GM11168 (cell line): ENCODE measurements around the gene TMEM154.

Experiments used
- in situ Hi-C: fragments of 300-500 bp; cut with MboI; formaldehyde crosslinking; loops from one replicate; pipeline ENCODE4 v1.12.0; 2022; ENCODE audit warnings: low sequenced_read_pairs; ENCODE audit not compliant: unreplicated experiment

TMEM154 gene

GRCh38 chr4:152640058-152640921 is 39.5 kb downstream of the TMEM154 start:
- in situ Hi-C loops: loop anchor here (10.0 kb wide), 1 partner anchor 95 kb away; no protein-coding TSS in a partner anchor

- in situ Hi-C loops: loop anchor here (5.0 kb wide), 1 partner anchor 124 kb away; no protein-coding TSS in a partner anchor
Observed at GRCh38 chr4:152635851-152636250, 43.9 kb downstream of the TMEM154 start.

- in situ Hi-C loops: no loop called here
Observed at GRCh38 chr4:152634110-152634760, 45.6 kb downstream of the TMEM154 start.

GRCh38 chr4:152633118-152633517 is 46.7 kb downstream of the TMEM154 start:
- in situ Hi-C loops: no loop called here

- in situ Hi-C loops: no loop called here
Observed at GRCh38 chr4:152630324-152630723, 49.5 kb downstream of the TMEM154 start.

GRCh38 chr4:152629908-152630307 is 49.9 kb downstream of the TMEM154 start:
- in situ Hi-C loops: no loop called here

GRCh38 chr4:152628128-152628527 is 51.7 kb downstream of the TMEM154 start:
- in situ Hi-C loops: no loop called here

- in situ Hi-C loops: no loop called here
Observed at GRCh38 chr4:152626790-152627189, 53.0 kb downstream of the TMEM154 start.

GRCh38 chr4:152620915-152621314 is 58.9 kb downstream of the TMEM154 start:
- in situ Hi-C loops: no loop called here

- in situ Hi-C loops: no loop called here
Observed at GRCh38 chr4:152620218-152620617, 59.6 kb downstream of the TMEM154 start.

- in situ Hi-C loops: no loop called here
Observed at GRCh38 chr4:152619556-152619955, 60.2 kb downstream of the TMEM154 start.

- in situ Hi-C loops: no loop called here
Observed at GRCh38 chr4:152618971-152619370, 60.8 kb downstream of the TMEM154 start.

DNA sequence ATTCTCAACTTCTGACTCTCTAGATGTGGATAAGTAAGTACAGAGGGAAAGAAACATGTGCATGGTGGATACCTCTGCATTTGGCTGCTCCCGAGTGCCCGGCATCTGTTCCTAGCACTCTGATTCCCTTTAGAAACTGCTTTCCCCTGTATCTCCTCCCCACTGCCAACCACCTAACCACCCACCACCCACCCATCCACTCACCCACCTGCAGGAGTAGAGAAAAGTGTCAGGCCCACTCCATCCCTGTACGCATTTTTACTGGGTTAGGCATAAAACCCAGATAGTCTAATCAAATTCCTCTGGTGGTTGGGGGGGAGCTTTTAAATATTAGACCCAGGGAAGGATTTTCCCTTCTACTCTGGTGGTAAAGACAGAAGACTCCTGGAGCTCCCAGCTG is 63.0 kb downstream of the TMEM154 start:
- in situ Hi-C loops: no loop called here

DNA sequence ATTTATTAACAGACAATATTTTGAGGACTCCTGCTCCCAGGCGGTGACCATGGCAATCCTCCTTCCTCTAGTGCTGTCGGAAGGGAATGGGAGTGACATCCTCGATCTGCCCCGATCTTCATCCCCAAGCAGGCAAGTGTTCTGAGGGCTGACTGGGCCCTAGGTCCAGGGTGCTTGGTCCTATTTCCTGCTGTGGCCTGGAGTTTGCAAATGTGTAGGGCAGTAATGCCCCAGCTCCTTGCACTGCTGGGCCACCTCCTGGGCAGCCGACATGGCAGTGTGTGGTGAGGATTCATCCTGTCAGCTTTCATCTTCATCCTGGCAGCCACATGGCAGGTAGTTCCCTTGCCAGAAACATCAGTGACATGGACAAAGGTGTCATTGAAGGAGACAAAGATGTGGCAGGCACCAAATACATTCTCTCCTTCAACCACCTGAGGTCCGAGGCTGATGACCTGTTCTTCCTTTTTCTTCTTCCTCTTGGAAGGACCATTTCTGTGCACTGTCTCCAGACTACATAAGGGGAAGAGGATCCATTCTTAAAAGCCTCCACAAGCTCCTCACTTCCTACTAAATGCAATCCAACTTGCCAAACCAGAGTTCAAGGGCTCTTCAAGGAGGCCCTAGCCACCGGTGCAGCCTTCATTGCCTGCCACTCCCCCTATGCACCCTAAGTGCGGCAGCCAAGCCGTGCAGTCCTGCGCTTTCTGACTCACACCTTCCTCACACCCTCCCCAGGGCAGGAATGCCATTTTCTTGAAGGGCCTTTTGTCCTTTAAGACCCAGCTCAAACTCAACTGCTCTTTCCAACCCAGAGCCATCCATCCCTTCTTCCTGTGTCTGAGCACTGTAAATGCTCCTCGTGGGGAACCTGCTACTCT is 65.7 kb downstream of the TMEM154 start:
- in situ Hi-C loops: no loop called here

DNA sequence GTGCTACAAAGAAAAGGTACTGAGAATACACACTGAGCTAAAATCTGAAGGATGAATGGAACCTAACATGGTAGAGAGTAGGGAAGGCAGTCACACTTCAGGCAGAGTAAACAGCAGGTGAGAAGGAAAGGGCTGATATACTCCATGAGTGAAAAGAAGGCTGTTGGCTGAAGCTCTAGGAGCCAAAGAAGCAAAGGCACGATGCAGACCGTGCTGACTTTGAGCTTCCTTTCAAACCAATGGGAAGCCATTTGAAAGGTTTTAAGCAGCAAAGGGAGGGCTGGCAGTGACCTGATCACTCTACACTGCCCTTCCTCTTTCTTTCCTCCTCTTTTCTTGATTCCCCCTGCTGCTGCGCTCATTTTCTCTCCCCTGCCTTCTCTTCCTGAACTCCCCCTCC is 66.4 kb downstream of the TMEM154 start:
- in situ Hi-C loops: no loop called here

GRCh38 chr4:152610131-152610530 is 69.7 kb downstream of the TMEM154 start:
- in situ Hi-C loops: no loop called here

DNA sequence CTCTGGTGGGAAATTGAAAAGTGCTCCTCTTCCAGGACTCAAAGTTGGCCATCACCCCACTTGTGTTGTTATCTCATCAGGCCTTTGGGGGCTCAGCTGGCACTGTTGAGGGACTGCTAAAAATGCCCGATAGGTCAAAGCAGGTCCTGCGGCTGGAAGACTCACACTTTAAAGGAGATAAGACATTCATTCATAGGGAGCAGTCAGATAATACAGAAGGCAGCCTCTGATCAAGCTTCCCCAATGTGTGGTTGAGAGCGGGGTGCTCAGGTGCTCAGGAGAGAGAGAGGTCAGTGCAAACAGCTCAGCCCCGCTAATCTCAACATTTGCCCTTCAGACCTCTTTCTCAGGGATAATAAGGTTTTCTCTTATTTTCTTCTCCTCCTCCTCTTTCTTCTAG is 70.3 kb downstream of the TMEM154 start:
- in situ Hi-C loops: no loop called here

DNA sequence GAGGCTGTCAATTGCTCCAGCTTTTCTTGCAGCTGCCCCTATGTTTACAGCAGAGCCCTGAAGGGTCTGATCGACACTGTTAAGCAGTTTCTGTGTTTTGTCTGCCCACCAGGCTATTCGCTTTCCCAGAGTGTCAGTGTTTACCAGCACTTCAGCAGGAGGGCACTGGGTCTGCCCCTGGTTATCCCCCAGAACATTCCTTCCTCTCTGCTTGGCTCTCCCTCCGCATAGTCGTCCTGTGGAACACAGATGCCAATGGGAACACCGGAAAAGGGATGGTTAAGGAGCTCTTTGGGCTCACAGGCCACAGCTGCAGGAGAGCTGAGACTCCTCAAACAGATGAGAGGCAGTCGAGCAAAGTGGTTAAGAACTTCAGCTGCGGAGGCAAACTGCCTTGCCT is 72.6 kb downstream of the TMEM154 start:
- in situ Hi-C loops: no loop called here

DNA sequence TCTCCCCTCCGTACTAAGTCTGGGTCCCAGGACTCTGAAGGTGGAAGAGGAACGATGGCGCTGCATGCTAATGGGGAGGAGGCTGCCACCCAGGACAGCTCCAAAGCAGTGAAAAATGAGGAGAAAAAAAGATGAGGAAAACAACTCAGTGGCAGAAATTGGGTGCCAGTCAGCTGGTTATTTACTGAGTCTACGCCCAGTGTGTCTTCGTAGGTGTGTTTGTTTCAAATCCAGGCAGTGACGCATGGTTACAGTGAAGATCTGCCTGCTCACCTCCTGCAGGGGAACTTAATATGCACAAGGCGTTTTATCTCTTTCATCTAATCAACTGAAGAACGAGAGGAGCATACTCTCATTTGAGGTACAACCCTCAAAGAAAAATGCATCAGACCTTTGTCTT is 73.0 kb downstream of the TMEM154 start:
- in situ Hi-C loops: no loop called here

DNA sequence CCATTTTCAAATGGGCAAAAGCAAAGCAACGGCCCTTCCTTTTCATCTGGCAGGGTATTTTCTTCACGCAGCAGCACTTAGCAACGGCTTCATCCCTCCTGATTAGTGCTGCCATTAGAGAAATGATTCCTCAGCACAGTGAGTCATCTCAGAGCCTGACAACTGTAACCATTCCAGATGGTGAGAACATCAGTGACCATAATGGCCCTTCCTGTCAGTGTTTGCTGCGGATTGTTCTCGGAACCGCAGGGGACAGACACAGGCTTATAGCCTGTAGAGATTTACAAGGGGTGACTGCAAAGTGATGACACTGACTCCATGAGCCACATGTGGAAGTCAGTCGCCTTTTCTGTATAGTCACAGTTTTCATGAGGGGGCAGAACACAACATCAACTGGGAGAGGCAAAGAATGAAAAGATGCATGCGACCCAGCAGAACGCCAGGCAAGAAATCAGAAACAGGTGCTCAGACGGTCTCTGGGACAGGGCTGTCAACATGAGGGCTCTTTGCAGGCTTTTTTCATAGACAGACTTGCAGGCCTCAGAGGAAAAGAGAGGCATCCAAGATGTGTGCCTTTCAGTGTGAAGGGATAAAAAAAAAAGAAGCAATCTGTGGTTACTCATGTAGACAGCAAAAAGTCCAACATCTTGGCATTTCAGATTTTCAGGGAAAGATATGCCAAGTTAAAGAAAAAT is 74.0 kb downstream of the TMEM154 start:
- in situ Hi-C loops: no loop called here
